Spleen (tissue), 11 donors: Measurements from ENCODE around the gene P2RX6. TPM values are rescaled to one million over a fixed set of nuclear protein-coding genes. Genes with fewer than 3 reads are reported as not detected.

Source experiments
- DNase-seq: peaks from one replicate; pipeline ENCODE4 v3.0.0-alpha.2; 2020
- H3K27ac ChIP-seq, 8 donors: fragments of 200-600 bp; sonication (generic) in 7 of 8; 1 replicate in 4 of 8; 2 replicates in 4 of 8; pipeline versions ENCODE4 v1.5.0 to v1.8.0; 2016 to 2021; ENCODE audit warnings: inconsistent platforms in 4 of 8, mild to moderate bottlenecking in 4 of 8, moderate library complexity in 1 of 8
- H3K27me3 ChIP-seq, 7 donors: fragments of 200-600 bp; sonication (generic) in 6 of 7; replicated peaks in 1 of 7; 1 replicate in 4 of 7; 2 replicates in 3 of 7; pipeline versions ENCODE4 v1.5.0 to v1.8.0; 2016 to 2021; ENCODE audit warnings: inconsistent platforms in 3 of 7, mild to moderate bottlenecking in 1 of 7
- H3K36me3 ChIP-seq, 6 donors: fragments of 200-600 bp; sonication (generic) in 5 of 6; 1 replicate in 4 of 6; 2 replicates in 2 of 6; pipeline versions ENCODE4 v1.5.0 to v1.8.0; 2016 to 2021; ENCODE audit warnings: inconsistent platforms in 2 of 6
- H3K4me1 ChIP-seq, 6 donors: fragments of 200-600 bp; sonication (generic) in 5 of 6; 1 replicate in 3 of 6; 2 replicates in 3 of 6; pipeline versions ENCODE4 v1.5.0 to v1.8.0; 2016 to 2021; ENCODE audit warnings: inconsistent platforms in 3 of 6
- H3K4me3 ChIP-seq, 8 donors: fragments of 200-600 bp; sonication (generic) in 7 of 8; 1 replicate in 4 of 8; 2 replicates in 4 of 8; pipeline versions ENCODE4 v1.5.0 to v1.8.0; 2016 to 2021; ENCODE audit warnings: inconsistent platforms in 4 of 8, mild to moderate bottlenecking in 4 of 8, moderate library complexity in 2 of 8
- H3K9me3 ChIP-seq, 8 donors: fragments of 200-600 bp; sonication (generic) in 7 of 8; 1 replicate in 4 of 8; 2 replicates in 4 of 8; pipeline versions ENCODE4 v1.5.0 to v1.8.0; 2016 to 2021; ENCODE audit warnings: inconsistent platforms in 4 of 8
- CTCF ChIP-seq, 11 experiments: fragments of 200-600 bp in 7 of 11; fragments of 450-650 bp in 4 of 11; sonication (generic) in 4 of 11; IDR thresholded peaks in 8 of 11; conservative IDR thresholded peaks in 3 of 11; 1 replicate in 7 of 11; 2 replicates in 4 of 11; pipeline versions ENCODE4 v1.4.0 to v1.8.0; 2016 to 2021; ENCODE audit warnings: antibody characterized with exemption in 11 of 11, inconsistent platforms in 4 of 11, mild to moderate bottlenecking in 1 of 11
- POLR2A ChIP-seq, 3 donors: fragments of 450-650 bp; IDR thresholded peaks; one replicate each; pipeline ENCODE4 v1.5.1; 2017; ENCODE audit warnings: antibody characterized with exemption in 3 of 3, mild to moderate bottlenecking in 1 of 3
- POLR2AphosphoS5 ChIP-seq, 3 donors: sonication (generic); formaldehyde crosslinking; IDR thresholded peaks; one replicate each; pipeline ENCODE4 v1.5.1; 2017; ENCODE audit warnings: antibody characterized with exemption in 3 of 3
- WGBS, 5 donors: extraction: QIAGEN DNeasy Blood & Tissue Kit in 3 of 5; methylation state at CpG; one replicate each; pipeline versions ENCODE4 v1.1.5 to v1.1.7; 2013 to 2018; 5-methylcytosine and 5-hydroxymethylcytosine counted together
- intact Hi-C: fragments of 100-400 bp; cut with DNase I; formaldehyde crosslinking; loops from one replicate; pipeline ENCODE4 v1.15.0; 2023; ENCODE audit warnings: low total_unique reads
- polyA plus RNA-seq, 3 donors: library from polyadenylated mRNA; stranded (reverse); fragments of 200-250 nt; gene quantifications; one replicate each; pipeline ENCODE4 v1.2.1, GENCODE V29; 2013
- total RNA-seq, 7 donors: library from RNA; depleted of rRNA in 3 of 7; stranded (reverse); fragments of >200 nt in 3 of 7; fragmentation: NEBNext Ultra II Directional in 4 of 7; extraction: Animal tissue kit (Norgen Biotek cat#: 25700) in 4 of 7; gene quantifications; one replicate each; pipeline versions ENCODE4 v1.1.0 to v1.2.1, GENCODE V29; 2016 to 2021
- donor health status: healthy with polysubstance abuse.
- donor health status: DM: no; HTN: no; CAD: no; lungs with moderate emphysema.
- donor health status: DM: no; HTN: no; CAD: no.
- donor health status: Bipolar disorder and iron deficiency.
- donor health status: healthy.
- donor health status: DM: no; HTN: no; CAD: no.
- donor health status: DM: yes; HTN: yes; CAD: no.

P2RX6 gene
- total and polyA plus RNA-seq, 10 donors, result 0.86 to 14.4 (median 4.4) TPM

DNA sequence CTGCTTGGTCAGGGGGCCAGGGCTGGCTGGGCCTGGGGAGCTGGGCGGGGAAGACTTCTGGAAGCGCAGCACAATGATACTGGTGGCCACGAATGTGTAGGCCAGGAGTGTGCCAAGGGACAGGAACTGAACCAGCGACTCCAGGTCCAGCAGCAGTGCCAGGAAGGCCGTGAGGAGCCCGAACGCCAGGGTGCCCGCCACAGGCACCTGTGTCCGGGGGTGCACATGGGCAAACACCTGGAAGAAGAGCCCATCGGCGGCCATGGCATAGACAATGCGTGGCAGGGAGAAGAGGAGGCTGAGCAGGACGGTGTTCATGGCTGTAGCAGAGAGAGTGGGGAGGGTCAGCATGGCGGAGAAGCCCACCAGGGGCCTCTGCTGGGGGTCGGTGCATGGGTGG is 15.1 kb downstream of the P2RX6 start:
- no peaks in the 10 kb centered on the region for H3K36me3 ChIP-seq
- intact Hi-C loops, result no loop called here
- peaks cover 0 to 49% (median 15%) of the 10 kb centered on the region in 7 donors for H3K27me3 ChIP-seq
- H3K4me1 ChIP-seq, result peaks cover 4 to 31% (median 10%) of the 10 kb centered on the region in 6 donors
- H3K27ac ChIP-seq, result no peak overlapping the region
- TF ChIP-seq POLR2A (IDR thresholded peaks at IDR 0.05), result no peak
- TF ChIP-seq CTCF (IDR thresholded peaks at IDR 0.05 in 8 of 11, conservative IDR thresholded peaks at IDR 0.05 in 3 of 11), result no peak
- TF ChIP-seq POLR2AphosphoS5 (IDR thresholded peaks at IDR 0.05), result no peak
- 84 to 92% (median 86%) methylated on average over 15 of the region's 15 CpGs for WGBS, 5 donors
- DNase-seq, result no peak
- H3K4me3 ChIP-seq, result no peak overlapping the region
- H3K9me3 ChIP-seq, result no peaks in the 10 kb centered on the region

DNA sequence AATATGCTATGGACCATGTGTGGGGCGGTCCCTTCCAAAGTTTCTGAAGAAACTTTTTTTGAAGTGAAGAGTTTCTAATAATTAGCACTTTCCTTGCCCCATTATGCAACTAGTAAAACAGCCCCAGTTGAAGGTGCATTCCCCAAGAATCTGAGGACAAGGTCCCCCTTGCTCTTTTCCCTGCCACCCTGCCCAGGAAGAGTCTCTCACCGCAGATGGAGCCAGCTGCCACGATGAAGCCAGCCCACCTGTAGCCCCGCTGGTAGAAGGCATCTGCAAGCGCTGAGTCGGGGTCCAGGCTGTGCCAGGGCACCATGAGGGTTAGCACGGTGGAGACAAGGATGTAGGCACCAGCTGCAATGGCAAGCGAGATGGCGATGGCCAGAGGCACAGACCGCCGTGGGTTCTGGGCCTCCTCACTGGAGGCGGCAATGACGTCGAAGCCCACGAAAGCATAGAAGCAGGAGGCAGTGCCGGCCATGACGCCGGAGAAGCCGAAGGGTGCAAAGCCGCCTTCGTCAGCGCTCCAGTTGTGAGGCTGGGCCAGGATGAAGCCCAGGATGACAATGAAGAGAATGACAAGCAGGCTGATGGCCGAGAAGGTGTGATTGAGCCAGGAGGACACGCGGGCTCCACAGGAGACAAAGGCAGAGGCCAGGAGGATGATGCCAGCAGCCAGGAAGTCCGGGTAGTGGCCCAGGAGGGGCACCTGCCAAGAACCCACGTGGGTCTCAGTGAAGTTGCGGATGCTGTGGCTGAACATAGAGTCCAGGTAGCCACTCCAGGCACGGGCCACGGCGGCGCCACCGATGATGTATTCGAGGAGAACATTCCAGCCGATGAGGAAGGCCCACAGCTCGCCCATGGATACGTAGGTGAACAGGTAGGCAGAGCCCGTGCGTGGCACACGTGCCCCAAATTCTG is 15.9 kb downstream of the P2RX6 start:
- Histone ChIP-seq H3K9me3 (no peaks in the 10 kb centered on the region), H3K27ac (no peak overlapping the region), H3K27me3 (peaks cover 0 to 49% (median 15%) of the 10 kb centered on the region in 7 donors), H3K36me3 (no peaks in the 10 kb centered on the region), H3K4me1 (peaks cover 4 to 23% (median 10%) of the 10 kb centered on the region in 6 donors), H3K4me3 (no peak overlapping the region)
- WGBS, 5 donors, result 88 to 94% (median 92%) methylated on average over 38 to 40 of the region's 40 CpGs
- peak; percentile 67 for DNase-seq
- TF ChIP-seq POLR2AphosphoS5 (IDR thresholded peaks at IDR 0.05) (no peak), CTCF (IDR thresholded peaks at IDR 0.05 in 8 of 11, conservative IDR thresholded peaks at IDR 0.05 in 3 of 11) (no peak), POLR2A (IDR thresholded peaks at IDR 0.05) (no peak)
- intact Hi-C loops, result no loop called here

- DNase-seq, result peak; percentile 56
- Histone ChIP-seq H3K4me3 (peak overlapping the region in 3 of 8 donors; percentile 25 to 62 (median 27)), H3K27me3 (peaks cover 0 to 49% (median 15%) of the 10 kb centered on the region in 7 donors), H3K9me3 (no peaks in the 10 kb centered on the region), H3K36me3 (no peaks in the 10 kb centered on the region), H3K4me1 (peaks cover 4 to 20% (median 10%) of the 10 kb centered on the region in 6 donors), H3K27ac (no peak overlapping the region)
- whole genome bisulfite sequencing, 5 donors, result 85 to 100% (median 92%) methylated on average over 4 to 18 of the region's 18 CpGs
- intact Hi-C loops, result no loop called here
- no peak for TF ChIP-seq POLR2AphosphoS5 (IDR thresholded peaks at IDR 0.05)
Observed at GRCh38 chr22:21031545-21032036, 16.6 kb downstream of the P2RX6 start.

DNA sequence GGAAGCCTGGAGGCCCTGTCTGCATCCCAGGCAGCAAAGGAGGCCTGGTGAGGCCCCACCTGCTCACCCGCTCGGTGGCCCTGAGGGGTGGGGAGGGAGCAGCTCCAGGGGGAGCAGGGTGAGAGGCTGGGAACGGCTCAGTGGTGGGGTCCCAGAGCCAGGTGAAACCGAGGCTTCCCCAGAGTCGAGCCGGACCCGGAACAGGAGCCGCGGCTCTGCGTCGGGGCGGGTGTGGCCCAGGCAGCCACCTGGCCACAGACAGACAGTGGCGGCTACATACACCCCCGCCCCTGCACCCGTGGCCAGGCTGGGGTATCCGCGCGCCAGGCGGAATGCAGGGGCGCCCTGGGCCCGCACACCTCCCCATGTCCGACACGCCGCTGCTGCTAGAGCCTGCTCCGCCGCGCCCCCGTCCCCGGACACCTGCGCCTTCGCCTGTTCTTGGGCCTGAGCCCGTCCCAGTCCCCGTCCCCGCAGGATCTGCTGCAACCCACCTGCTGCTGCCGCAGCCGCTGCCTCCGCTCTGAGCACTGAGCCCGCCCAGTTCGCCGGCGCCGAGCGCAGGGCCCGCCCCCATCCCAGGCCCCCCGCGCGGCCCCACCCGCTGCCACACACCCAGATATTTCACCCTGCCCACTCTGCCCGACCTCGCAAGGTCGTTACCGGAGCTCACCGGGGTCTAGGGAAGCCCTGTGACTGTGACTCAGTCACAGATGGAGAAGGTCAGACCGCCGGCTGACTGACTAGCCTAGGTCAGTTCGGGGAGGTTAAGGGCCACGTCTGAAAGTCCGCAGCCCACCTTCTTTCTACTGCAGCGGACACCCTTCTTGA is 17.3 kb downstream of the P2RX6 start, which contains the start of gene SLC7A4:
TSS of gene SLC7A4 (minus strand) at position 525 of the 831 bp plus-strand sequence. CDS start 749 bp downstream, outside the sequence.
- TF ChIP-seq POLR2AphosphoS5 (IDR thresholded peaks at IDR 0.05) (no peak), POLR2A (IDR thresholded peaks at IDR 0.05) (no peak), CTCF (IDR thresholded peaks at IDR 0.05 in 8 of 11, conservative IDR thresholded peaks at IDR 0.05 in 3 of 11) (no peak)
- no peaks in the 10 kb centered on the region for H3K36me3 ChIP-seq
- H3K27me3 ChIP-seq, result peaks cover 0 to 49% (median 15%) of the 10 kb centered on the region in 7 donors
- H3K27ac ChIP-seq, result peak within 1 kb of the TSS in 2 of 8 donors; percentile 3
- WGBS, 5 donors, result 8 to 15% (median 9%) methylated on average over 36 to 59 of the region's 59 CpGs
- H3K9me3 ChIP-seq, result no peaks in the 10 kb centered on the region
- peak within 1 kb of the TSS in 7 of 8 donors; percentile 17 to 62 (median 27) for H3K4me3 ChIP-seq
- peaks cover 4 to 20% (median 10%) of the 10 kb centered on the region in 6 donors for H3K4me1 ChIP-seq
- intact Hi-C loops, result no loop called here
- DNase-seq, result peak; percentile 70
